NCI-H524 treated with DMSO at 0.1 percent for 48 hours (cell line): ENCODE measurements around the gene ZFP92.

Experiments used
- DNase-seq: peaks from one replicate; lab custom pipeline; 2025; lab: John Stamatoyannopoulos, UW

ZFP92 gene

DNA sequence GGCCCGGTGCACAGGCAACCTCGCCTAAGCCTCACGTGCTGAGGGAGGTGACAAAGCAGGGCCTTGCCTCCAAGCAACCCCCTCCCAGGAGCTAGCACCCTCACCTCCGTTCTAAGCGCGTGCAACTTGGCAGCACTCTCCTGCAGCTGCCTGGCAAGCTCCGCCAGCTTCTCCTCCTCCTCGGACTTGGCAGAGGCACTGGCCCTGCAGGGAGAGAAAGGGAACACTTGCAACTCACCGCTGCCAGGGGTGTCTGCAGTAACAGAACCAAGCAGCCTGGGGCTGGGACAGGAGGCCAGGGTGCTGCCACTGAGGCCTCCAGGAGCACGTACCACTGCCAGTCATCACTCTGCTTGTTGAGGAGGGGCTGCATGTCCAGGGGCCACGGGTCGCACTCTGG lies 44.9 kb downstream of the ZFP92 start:
- DNase-seq: no peak

DNA sequence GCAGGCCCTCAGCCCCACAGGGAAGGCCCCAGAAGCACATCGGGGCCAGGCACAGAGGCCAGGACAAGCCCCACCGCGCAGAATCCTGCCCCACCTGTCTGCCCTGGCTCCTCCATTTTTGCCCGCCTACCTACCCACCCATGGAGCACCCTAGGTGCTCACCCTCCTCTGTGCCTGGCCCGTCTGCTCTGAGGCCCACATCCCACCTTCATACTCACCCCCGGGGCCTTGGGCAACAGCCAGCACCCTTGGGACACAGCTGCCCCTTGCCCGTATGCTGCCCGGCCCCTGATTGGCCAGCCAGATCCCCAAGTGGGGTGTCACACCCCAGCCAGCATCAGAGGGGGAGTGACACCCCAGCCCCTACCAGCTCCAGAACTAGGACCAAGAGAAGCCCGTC lies 45.4 kb downstream of the ZFP92 start:
- DNase-seq: no peak

DNA sequence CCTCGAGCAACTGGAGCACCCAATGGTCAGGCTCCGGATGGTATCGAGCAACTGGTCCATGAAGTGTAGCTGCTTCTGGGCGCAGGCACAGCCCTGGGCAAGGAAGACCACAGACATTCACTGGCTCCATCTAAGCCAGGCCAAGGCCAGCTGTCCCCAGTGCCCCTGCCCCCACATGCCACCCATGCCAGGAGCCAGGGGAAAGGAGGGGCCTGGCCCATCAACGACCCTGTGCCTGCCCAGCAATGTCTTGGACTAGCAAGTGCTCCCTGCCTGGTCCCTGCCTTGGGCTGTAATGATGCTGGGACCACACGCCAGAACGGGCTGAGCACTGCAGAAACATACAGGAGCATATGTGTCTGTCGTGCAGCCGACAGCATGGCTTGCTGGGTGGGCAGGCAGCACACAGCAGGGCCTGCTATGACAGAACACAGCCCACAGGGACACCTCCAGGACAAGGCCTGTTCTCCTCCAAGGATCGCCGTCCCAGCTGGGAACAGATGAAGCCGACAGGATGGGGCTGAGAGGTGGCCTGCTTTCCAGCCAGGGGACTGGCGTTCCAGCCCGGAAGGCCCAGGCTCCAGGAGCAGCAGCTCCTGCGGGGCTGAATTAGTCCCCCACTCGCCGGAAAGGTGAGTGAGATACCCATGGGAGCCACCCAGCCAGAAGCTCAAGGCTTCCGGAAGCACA lies 46.0 kb downstream of the ZFP92 start:
- no peak for DNase-seq

GRCh38 chrX:153457827-153458466 lies 46.7 kb downstream of the ZFP92 start:
- no peak for DNase-seq

DNA sequence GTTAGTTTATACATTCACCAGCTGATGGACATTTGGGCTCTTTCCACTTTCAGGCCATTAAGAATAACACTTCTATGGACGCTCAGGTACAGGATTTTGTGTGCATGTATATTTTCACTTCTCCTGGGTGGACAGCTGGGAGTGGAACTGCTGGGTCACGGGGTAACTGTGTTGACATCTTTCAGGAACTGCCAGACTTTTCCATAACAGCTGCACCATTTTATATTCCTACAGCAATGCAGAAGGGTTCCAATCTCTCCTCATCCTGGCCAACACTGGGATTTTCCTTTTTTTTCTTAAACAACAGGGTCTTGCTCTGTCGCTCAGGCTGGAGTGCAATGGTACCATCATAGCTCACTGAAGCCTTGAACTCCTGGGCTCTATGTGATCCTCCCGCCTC lies 47.2 kb downstream of the ZFP92 start:
- no peak for DNase-seq

- DNase-seq: no peak
Measured at GRCh38 chrX:153459986-153460385, 48.7 kb downstream of the ZFP92 start.

DNA sequence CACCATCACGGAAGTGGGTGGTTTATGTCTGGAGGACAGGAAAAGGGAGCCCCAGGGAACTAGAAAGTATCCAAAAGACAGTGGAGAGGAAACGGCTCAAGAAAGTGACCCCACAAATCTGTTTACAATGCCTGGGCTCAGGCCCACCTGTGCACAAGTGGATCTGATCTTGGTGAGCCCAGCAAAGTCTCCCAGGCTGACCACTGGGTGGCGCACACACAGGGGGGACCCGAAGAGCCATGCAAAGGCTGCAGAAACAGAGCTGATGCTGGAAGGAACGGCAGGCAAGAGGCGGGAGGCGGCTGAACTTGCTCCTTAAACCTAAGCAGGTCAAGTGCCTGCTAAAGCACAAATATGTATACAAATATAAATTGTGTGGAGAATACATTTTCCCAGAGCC lies 49.6 kb downstream of the ZFP92 start:
- DNase-seq: no peak
